HG03045 (cell line): ENCODE data around the gene CYP4Z1.
"Not testable (repeated sequence)": the region's sequence is repeated elsewhere in the genome, so short reads cannot be mapped to it uniquely, and the experiment has no call there.

Experiments used
- ATAC-seq: cut with Tn5 transposase; IDR thresholded peaks from one replicate; pipeline ENCODE4 v1.9.1; 2021; ENCODE audit warnings: mild to moderate bottlenecking, moderate library complexity; ENCODE audit not compliant: unreplicated experiment

Gene CYP4Z1, protein sequence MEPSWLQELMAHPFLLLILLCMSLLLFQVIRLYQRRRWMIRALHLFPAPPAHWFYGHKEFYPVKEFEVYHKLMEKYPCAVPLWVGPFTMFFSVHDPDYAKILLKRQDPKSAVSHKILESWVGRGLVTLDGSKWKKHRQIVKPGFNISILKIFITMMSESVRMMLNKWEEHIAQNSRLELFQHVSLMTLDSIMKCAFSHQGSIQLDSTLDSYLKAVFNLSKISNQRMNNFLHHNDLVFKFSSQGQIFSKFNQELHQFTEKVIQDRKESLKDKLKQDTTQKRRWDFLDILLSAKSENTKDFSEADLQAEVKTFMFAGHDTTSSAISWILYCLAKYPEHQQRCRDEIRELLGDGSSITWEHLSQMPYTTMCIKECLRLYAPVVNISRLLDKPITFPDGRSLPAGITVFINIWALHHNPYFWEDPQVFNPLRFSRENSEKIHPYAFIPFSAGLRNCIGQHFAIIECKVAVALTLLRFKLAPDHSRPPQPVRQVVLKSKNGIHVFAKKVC

DNA sequence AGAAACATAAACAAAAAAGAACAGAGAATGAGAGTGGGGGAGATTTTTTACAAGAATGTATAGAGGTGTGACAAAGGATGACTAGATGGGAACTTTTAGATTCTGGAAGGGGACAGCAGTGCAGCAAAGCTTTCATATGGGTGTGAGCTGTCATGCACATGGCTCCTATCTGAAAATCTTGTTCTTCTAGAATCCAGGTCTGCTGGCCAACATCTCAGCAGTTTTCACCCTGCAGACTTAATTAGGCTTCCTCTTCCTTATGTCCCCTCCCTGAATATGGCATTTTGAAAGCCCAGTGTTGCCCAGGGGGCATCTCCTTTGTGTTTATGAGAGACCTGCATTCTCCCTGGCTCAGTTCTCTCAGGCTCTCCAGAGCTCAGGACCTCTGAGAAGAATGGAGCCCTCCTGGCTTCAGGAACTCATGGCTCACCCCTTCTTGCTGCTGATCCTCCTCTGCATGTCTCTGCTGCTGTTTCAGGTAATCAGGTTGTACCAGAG is at the start of gene CYP4Z1:
Gene CYP4Z1 (plus strand): TSS at position 135 of the 498 bp plus-strand sequence. CDS start 260 bp downstream, at position 395.
- no peak for ATAC-seq

DNA sequence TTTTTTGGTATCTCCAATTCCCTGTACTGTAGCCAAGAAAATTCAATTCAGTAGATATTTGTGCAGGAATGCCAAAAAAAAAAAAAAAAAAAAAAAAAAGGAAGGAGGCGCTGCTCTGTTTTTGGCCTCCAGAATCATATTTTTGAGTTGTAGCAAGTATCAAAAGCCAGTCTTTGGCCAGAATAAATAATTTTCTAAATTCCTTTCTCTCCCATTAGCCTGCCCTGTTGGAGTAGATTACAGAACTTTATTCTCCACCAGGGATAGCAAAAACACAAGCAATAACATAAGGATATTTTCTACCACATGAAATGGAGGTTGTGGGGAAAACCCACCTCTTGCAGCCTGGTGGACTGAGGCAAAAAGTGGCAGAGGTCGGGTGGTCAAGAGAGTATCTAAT is 46.0 kb upstream of the CYP4Z1 start:
- ATAC-seq, result no peak

DNA sequence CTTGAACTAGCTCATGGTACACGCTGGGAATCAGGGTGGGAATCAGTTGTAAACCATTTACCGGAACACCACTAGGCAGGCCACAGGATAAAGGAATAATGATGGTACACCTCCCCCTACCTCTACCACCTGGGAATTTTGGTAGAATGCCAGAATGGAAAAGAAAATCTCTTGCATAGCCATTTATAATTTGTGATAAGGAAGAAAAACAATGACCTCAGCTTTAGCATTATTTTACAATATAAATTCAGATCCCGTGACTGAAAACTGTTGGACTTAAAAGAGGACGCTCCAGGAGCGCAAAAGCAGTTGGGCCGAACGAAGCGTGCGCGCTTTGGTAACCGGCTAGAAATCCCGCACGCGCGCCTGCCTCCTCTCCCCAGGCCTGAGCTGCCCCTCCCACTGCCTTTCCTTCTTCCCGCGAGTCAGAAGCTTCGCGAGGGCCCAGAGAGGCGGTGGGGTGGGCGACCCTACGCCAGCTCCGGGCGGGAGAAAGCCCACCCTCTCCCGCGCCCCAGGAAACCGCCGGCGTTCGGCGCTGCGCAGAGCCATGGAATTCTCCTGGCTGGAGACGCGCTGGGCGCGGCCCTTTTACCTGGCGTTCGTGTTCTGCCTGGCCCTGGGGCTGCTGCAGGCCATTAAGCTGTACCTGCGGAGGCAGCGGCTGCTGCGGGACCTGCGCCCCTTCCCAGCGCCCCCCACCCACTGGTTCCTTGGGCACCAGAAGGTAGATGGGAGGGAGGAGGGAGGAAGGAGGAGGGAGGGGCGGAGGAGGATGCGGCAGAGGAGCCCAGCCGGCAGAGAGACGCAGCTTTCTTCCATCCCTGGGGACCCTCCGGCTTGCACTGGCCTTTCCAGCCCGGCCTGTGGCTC is 43.5 kb upstream of the CYP4Z1 start, which contains the start of gene CYP4X1:
Gene CYP4X1 (plus strand): TSS at position 402 of the 873 bp plus-strand sequence. CDS start 149 bp downstream, at position 551.
- ATAC-seq, result no peak

DNA sequence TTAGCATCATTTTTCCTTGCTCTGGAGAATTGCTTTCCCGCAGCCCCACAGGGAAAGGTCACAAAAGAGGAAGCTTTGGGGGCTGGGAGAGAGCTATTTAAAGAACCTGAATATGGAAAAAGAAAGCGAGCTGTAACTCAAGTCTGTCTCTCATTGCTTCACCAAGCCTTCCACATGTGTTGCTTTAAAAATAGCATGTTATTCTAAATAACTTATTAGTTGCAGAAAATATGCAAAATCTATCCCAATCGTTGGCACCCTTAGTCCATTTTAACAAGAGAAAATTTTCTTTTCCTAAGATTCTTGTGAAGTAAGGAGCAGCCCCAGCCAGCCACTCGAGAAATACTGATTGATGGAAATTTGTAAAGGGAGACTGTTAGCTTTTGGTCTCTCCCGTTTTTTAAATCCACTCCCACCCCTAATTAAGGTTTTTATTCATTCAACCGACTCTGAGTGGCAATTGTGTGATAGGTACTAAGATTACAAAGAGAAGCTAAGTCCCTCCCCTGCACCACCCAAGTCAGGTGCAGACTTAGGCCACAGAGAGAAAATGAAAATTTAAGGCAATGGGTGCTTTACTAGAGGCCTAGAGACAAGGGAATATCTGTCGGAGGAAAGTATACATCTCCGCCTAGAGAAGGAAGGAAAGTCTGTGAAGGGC is 42.8 kb upstream of the CYP4Z1 start:
- no peak for ATAC-seq

DNA sequence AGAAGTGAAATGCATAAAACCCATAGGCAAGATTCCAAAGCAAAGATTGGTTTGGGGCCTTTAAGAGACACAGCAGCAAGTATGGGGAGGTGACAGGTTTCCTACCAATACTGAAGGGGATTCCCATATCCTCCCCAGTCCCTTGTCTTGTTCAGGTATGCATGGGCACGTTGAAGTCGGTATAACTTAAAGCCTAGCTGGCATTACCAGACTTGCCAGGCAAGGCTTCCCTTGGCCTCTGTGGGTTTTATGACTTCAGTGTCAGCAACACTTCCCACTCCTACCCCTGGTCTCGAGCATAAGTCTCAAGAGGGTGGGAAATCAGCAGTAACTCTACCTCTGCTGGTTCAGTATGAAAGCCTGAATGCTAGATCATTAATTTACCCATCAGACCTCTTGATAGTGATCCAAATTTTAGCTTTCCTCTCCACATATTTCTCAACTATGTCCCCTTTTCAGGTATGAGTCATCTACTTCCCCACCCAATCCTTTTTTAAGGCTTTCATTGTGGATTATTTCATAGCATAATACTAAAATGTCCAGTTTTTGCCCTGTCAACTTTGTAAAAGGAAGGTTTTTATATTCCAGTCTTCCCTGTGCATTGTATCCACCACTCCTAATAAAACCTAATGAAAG is 36.7 kb upstream of the CYP4Z1 start:
- ATAC-seq, result no peak

DNA sequence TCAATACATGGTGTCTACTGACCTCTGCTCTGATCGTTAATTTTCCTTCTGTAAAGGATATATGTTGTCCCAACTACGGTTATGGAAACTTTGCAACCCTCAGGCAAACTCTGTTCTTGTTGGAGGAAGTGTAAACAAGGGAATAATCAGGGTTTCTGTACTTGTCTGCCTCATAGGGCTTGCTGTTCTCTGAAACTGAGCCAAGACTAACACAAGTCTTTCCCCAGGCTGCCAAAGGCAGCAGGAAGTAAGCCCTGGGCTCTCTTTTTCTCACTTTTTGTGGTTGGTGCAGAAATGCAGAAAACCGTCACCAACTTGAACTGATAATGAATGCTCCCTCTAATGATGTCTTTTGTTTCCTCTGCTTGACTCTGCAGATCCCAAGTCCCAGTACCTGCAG is 36.0 kb upstream of the CYP4Z1 start:
- ATAC-seq, result no peak

DNA sequence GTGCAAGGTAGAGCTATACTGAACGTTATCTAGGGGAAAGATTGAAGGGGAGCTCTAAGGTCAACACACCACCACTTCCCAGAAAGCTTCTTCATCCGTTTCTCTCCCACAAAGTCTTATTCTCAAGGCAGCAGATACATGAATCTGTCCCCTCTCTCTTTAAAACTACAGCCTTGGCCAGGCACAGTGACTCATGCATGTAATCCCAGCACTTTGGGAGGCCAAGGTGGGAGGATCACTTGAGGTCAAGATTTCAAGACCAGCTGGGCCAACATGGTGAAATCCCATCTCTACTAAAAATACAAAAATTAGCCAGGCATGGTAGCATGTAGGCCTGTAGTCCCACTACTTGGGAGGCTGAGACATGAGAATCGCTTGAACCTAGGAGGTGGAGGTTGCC is 35.4 kb upstream of the CYP4Z1 start:
- no peak for ATAC-seq

DNA sequence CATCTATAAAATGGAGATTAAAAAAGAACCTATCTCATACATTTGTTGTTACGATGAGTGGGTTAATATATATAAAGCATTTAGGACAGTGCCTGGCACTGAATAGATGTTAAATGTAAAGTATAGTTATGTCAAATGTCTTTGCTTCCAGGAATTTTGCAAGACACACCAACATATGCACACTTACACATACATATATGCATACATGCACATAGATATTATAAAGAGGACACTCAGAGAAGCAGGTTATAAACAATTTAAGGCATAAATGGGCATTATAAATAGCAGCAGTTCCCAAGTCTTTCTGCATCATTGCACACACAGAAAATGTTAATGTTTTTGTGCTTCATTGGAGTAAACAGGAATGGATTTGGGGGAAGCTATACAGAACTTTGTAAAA is 30.3 kb upstream of the CYP4Z1 start:
- no peak for ATAC-seq

DNA sequence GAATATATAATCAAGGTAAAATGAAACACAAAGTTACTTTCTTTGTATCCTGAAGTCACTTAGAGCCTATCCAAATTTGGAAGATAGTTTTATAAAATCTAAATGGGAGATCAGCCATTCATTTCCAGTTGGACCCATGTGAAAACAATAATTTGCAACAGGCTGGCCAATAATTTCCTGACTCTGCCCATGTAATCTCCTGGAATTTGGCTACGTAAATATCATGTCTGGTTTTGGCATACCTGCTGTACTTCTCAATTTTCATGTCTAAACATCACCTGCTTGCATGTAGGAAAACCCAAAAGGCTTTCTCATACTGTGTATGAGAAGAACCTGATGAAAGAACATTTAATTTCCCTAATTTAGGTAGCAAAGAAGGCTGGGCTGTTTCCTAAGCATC is 7.7 kb upstream of the CYP4Z1 start:
- ATAC-seq, result no peak

DNA sequence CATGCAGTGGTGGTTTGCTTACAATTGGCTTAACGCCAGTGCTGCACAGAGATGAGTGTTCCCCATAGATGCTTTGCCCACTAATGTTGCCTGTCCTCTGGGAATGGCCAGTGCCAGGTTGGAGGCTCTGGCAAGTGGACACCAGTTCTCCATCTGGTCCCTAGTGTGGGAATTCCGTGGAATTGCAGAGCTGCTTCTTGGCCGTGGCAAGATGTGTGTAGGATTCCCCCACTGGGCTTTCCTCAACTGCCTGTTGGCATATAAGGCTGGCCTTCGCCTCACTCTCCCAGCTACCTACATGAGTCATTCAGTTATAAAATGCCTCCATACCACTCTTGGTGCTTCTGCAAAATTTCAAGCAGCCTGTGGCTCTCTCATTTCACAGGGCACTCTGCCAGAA is 2.0 kb downstream of the CYP4Z1 start:
- ATAC-seq, result not testable (repeated sequence)

DNA sequence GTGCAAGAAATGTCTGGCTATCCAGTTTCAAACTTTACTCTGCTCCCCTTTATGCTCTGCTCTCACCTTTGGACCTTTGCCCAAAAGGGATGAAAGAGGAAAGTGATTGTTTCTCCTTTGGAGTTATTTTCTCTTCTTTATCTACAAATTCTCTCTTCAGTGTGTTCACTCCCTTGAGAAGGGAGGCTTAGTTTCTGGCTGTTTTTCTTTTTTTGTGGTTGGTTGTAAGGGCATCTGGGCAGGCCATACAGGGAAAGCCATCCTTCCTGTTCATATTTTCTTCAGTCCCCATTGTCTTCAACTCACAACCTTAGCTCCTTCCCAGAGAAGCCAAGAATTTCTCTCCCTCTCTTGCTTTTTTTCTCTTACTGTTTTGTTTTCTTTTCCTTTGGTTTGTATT is 2.5 kb downstream of the CYP4Z1 start:
- not testable (repeated sequence) for ATAC-seq

DNA sequence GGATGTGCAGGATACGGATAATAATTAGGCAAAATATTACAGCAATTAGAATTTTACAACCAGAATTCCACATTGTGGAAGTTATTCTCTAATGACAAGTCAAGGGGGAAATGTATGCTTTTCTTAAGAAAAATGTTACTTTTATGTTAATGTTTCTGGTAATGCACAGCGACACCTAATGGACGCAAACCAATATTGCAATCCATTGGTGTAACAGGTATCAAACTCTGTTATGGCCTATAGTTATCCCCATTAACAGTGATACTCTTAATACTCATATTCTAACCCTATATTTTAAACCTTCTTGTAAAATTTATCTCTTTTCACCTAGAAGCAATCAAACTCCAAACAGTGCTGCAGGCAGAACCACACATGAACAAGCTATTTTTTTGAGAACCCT is 22.3 kb downstream of the CYP4Z1 start:
- ATAC-seq, result not testable (repeated sequence)

DNA sequence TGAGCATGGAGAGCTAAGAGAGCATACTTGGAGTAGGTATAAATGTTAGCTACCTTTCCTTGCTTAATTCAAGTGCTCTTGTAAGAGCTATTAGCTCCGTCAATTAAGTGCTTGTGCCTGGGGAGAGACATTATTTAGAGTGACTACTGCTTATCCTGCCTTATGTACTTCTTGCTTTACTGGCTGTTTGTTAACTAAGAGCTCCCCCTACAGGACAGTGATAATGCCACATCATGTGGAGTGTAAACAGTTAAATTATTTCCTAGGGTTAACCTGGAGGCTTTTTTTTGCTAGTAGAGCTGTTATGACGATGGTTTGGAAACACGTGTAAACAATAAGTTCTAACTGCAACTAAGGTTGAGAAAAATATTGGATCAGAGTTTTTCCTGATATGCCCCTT is 24.4 kb downstream of the CYP4Z1 start:
- not testable (repeated sequence) for ATAC-seq

DNA sequence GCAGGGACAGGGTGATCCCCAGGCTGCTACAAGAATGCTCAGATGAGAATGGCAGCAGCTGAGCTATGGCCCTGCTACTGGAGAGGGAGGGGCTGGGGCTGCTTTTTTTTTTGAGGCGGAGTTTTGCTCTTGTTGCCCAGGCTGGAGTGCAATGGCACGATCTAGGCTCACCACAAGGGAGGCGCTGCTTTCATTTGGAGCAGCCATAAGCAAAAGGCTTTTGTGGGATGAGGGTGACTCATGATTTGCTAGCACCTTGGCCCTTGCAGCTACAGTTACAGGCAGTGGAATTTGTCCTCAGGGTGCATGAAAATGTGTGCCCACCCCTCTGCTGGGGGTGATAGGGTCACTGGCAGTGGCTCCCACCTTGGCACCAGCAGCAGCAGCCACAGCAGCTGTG is 37.8 kb downstream of the CYP4Z1 start:
- no peak for ATAC-seq

DNA sequence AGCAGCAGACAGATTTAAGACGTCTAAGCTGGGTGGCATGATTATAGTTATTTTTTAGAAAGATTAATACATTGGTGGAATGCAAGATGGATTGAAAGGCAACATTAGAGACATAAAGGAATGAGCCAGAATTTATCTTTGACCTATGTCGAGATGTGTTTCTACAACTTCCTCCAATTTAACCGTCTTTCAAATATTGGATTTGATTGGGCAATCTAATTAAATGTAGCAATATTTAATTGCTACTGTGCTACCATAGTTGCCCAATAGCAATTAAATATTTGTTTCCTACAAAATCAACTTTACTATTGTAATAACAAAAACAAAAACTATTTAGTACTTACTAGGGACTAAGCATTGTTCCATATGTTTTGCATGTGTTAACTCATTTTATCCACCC is 39.8 kb downstream of the CYP4Z1 start:
- ATAC-seq, result no peak

DNA sequence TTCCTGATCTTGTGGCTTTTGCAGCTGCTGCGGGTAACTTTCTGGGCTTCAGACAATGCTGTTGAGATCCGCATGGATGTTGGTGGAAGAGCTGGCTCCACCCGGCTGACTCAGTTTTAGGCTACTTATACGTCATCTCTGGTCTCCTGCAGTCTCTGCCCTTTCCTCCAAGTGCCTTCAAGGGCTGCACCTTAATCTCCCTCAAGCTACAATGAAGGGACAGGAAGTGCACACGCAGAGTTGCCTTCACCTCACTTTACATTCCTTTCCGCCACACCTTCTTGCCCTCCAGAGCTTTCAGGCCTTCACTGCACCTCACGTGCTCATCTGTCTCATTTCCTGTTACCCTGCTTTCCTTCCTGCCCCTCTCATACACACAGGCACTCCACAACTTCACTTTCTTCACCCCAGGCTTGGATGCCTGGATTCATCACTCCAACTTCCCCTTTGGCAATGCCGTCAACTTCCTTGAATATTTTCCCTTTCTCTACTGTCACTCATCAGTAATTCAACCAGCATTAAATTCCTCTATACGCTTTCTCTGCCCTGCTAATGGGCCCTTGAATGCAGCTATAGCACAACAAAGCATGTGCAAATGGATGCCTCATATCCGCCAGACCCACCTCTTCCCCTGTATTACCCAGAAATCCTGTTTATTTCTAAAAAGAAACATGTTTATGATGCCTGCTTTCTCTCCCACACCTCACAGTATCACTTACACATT is 41.0 kb downstream of the CYP4Z1 start:
- not testable (repeated sequence) for ATAC-seq

DNA sequence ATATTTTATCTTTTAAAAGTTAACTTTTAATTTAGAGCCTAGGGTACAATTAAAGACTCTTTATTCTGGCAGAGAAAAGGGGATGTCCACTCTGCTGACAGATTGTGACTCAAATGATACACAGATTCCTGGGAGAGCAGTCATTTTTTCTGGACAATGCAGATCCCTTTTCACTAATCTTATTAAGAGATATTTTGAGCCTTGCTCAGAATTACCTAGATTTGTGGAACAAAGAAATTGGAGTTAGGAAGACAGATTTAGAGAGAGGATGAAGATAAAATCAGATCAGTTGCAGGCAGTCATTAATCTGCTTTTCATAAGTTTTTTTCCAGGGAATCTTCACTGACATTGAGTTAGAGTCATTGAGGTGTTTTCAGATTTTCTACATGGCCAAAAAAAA is 42.5 kb downstream of the CYP4Z1 start:
- not testable (repeated sequence) for ATAC-seq

DNA sequence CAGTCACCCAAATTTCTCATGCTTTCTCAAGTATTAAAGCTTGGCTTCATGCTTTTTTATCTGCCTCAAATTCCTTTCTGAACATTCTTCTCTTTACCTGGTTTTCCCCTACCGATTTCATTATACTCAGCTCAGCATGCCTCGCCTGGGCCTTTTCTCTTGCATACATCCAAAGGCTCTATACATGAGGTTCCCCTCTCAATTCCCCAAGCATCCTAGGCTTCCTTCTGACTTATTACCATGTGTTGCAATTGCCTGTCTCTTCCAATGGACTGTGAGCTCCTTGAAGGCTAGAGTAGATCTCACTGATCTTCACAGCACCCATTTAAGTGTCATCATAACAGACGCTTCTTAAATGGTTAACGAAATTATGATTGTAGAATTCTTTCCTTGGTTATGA is 46.1 kb downstream of the CYP4Z1 start:
- no peak for ATAC-seq

DNA sequence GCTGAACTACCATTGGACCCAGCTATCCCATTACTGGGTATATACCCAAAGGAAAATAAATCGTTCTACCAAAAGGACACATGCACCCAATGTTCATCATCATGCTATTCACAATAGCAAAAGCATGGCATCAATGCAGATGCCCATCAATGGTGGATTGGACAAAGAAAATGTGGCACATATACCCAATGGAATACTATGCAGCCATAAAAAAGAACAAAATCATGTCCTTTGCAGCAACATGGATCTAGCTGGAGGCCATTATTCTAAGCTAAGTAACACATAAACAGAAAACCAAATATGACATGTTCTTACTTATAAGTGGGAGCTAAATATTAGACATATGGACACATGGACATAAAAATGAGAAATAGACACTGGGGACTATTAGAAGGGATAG is 54.0 kb downstream of the CYP4Z1 start:
- not testable (repeated sequence) for ATAC-seq

DNA sequence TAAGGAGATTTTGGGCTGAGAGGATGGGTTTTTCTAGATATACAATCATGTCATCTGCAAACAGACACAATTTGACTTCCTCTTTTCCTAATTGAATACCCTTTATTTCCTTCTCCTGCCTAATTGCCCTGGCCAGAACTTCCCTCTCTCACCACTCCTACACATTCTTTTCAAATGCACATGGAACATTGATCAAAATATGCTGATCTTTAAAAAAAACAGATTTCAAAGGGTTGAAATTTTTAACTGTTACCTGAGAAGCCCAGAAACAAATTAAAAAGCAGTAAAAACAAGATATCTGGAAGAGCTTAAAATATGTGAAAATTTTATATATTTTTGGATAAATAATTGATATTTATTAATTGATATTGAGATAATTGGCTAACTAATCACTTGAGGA is 57.8 kb downstream of the CYP4Z1 start:
- ATAC-seq, result not testable (repeated sequence)
